GM18505 (cell line): ENCODE data around the gene FOXA3.

Experiments used
- ATAC-seq: cut with Tn5 transposase; IDR thresholded peaks from one replicate; pipeline ENCODE4 v1.9.1; 2021; ENCODE audit not compliant: unreplicated experiment
- POLR2A ChIP-seq: IDR thresholded peaks from 4 replicates; pipeline ENCODE4 v1.6.1; 2011; ENCODE audit warnings: borderline replicate concordance; ENCODE audit not compliant: insufficient read depth, insufficient read length; ENCODE audit errors: extremely low read depth

Gene FOXA3

DNA sequence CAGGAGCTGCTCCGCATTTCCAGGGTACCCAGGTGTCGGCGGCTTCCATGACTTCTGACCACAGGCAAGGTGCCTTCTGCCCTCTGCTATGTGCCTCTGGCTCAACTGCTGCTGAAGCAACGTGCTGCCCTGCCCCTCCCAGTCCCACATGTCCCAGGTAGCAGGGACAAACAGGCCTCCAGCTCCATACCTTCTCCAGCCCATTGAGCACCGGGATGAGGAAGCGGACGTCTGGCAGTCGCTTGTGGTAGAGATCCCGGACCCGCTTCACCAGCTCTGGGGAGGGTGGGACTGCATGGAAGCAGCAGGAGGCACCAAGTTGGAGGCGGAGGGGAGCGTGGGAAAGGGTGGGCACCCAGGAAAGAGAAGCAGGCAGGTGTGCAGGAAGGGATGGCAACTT is 40.9 kb upstream of the FOXA3 start:
- ATAC-seq, result no peak
- TF ChIP-seq POLR2A, result no peak

DNA sequence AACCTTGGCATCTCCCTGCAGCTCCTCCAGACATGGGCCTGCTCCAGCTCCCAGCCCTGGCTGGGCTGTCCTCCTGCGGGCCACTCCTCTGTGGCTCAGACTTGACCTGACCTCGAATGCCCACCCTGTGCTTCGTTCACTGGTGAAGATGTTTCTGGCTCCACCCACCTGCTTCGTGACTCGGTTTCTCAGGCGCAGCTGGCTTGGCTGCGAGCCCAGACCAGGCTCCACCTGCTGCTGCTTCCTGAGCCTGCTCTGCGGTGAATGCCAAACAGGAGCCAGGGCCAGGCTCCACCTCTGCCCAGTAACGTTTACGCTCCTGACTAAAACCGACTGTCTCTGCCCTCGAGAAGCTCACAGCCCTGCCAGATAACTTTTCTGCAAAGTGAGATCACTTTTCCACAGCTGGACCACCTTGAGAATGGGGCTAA is 40.1 kb upstream of the FOXA3 start:
- no peak for ATAC-seq
- TF ChIP-seq POLR2A, result no peak

DNA sequence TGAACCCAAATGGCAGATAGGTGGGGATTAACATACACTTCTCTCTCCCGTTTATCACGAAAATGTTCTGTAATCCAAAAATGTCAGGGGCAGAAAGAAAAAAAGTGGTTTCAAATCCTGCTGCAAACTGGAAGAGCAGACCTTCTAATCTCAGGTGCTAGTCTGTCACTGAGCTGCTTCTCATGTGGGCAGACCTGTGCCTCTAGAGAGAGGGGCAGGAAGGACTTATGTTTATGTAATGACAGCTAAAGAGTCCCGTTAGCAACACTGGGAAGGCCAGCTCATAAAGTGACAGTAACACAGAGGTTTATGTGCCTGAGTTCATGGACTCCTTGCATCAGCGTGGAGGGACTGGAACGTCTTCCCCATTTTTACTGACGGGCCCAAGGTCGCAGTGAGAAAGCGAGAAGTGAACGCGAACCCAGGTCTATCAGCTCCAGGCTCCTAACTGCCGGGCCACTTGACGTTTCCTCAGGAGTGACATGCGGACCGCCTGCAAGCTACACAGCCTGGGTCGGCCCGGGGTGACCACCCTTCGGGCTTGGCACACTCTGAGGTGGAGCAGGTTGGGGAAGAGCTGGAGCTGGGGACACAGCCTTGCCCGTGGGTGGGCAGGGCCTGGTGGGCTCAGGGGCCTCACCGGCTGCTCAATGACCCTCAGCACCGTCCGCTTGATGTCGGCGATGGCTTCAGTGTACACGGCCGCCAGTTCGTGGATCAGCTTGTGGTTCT is 39.4 kb upstream of the FOXA3 start:
- ATAC-seq, result no peak
- TF ChIP-seq POLR2A, result no peak

DNA sequence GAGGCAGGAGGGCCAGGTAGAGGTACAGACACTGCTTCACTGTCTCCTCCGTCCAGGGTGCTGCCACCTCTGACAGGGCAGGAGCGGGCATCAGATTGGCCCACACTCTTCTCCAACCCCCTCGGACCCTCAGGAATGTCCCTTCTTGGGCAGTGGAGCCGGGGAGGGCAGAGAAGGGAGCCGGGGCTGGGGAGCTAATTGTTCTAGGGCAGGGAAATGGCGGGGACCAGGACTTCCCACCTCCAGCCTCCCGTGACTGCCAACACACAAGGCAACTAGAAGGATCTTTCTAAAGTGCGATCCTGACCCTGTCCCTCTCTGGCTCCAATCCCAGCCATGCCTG is 38.9 kb upstream of the FOXA3 start:
- TF ChIP-seq POLR2A, result no peak
- no peak for ATAC-seq

DNA sequence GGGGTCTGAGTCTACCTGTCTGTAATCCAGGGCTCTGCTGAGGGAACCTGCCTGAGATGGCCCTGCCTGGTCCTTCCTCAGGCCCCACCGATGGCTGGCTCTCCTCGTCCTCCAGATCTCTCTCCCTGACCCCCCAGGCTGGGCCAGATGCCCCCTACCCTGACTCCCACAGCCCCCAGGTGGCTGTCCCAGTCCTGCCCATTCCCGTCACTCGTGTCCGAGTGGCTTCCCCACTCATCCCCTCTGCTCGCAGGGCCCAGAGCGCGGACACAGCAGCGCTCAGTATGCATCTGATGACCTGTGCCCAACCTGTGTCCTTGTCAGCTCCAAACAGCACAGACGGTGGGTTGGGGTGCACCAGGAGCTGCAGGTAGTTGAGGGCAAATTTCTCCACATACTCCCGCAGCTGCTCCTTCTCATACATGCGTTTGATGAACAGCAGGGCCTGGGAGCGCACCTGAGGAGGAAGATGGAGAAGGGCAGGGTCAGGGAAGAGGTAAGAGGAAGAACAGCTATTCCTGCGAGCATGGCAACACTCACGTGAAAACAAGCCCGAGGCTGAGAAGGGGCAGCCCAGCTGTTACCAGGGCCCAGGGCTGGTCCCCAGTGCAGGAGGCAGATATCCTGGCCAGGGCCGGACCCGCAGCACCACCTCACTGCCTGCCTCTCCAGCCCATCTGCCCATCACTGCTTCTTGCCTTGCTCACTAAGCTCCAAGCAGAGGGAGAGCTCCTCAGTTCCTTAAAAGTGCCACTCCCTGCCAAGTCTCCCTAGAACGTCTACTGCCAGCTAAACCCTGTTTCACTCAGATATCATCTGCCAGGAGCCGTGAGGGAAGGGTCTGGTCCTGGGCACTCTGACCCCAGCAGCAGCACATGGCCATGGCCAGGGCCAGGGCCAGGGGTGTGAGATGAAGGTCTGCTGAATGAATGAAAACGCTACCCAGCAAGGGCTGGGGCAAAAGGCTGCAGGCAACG is 37.9 kb upstream of the FOXA3 start:
- no peak for ATAC-seq
- TF ChIP-seq POLR2A, result no peak

DNA sequence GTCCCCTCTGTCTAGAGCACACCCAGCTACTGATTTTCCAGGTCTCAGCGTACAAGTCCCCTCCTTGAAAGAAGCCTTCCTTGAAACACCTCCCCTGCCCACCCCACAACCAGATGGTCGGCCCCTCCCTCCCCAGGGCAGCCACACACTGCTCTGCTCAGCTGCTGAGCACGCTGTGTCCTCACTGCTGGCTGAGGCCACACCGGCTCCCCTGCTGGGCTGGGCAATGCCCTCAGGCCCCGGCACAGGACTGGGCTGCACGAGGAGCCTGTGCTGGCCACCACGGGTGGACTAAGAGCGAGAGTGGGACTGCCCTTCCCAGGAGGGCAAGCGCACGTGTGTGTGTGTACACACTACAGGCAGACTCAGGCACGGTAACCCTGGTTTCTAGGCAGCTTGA is 37.2 kb upstream of the FOXA3 start:
- no peak for ATAC-seq
- no peak for TF ChIP-seq POLR2A

DNA sequence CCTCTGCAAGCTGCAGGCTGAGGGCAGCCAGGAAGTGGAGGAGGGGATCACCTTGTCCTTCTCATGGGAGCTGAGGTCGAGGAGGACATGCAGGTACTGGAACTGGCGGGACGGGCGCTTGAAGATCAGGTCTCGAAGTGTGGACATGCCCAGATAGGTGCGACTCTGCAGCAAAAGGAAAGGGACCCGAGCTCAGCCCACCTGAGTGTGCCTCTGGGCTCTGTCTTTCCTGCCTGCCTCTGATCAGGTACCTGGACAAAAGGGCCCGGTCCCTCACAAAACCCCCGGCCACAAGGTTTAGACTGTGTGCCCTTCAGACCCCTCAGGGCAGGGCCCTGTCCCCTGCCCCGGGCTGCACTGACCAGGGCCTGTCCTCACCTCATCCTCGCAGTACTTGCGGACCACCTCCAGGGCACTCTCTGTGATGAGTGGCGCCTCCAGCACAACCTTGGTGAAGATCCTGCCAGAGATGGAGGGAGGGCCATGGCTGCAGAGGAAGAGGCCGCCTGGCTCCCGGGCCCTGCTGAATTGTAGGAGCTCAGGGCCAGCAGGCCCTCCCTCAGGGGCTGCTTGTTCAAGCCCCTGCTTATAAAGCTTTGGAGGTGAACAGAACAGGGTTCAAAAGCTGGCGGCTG is 36.5 kb upstream of the FOXA3 start:
- ATAC-seq, result no peak
- TF ChIP-seq POLR2A, result no peak

DNA sequence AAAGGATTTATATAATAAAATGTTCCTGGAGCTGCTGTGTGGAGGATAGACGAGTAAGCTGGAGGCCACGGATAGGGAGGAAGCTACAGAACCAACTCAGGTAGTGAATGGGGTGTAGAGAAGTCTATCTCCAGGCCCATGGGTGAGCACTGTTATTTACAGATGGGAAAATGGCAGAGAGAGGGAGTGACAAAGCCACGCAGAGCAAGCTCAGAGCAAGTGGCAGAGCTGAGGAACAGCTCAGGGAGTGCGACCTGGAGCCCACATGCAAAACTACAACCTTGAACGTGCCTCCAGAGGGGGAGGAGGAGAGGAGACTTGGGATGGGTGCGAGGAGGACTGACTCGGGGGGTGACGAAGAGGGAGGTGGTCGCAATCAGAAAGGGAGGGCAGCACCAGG is 35.6 kb upstream of the FOXA3 start:
- no peak for TF ChIP-seq POLR2A
- no peak for ATAC-seq

DNA sequence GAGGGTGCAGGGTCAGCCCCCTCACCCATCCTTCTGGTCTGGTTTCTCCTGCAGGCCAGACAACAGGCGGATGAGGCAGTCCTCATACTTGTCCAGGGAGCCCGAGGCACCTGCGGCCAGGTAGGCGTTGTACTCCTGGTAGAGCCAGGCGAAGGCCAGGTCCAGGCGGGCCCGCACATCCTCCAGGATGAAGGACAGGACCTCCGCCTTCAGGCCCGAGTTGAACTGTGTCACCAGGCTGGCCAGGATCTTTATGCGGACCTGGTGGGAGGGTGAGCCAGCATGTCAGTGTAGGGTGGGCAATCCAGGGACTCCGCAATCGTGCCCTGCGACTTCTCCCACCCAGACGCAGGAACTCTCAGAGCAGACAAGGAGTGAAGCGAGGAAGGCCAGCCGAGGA is 35.2 kb upstream of the FOXA3 start:
- no peak for ATAC-seq
- TF ChIP-seq POLR2A, result no peak

DNA sequence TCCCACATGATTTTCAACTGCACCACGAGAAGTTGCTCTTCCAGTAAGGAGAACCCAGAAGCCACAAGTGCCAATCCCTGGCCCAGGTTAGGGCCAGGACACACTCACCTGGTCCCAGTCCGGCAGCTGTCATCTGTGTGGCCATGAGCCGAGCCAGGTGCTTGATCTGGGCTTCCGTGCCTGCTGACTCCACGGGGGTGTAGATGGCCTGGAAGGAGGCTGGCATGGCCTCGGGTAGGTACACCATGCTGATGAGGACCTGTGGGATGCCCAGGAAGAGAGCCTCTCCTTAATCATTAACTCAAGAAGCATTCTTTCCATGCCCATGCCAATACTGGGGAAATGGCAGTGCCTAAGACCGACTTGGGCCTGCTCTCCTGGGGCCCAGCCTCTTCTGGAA is 29.2 kb upstream of the FOXA3 start:
- ATAC-seq, result no peak
- no peak for TF ChIP-seq POLR2A

DNA sequence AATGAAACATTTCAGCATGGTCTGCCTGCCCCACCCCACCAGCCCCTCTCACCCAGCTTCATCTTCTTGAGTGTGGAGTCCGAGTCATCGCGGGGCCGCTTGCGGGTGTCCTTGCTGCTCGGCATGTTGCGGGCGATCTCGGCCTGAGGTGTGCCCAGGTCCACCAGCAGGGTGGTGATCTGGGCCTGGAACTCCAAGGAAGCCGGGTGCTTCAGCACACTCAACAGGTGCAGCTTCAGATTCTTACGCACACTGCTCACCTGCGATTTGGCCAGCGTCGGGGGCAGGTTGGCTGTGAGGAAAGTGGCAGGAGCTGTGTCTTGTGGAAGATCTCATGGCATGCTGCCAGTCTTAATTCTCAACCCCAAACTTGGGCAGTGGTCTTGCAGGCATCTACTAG is 21.9 kb upstream of the FOXA3 start:
- no peak for TF ChIP-seq POLR2A
- ATAC-seq, result no peak

DNA sequence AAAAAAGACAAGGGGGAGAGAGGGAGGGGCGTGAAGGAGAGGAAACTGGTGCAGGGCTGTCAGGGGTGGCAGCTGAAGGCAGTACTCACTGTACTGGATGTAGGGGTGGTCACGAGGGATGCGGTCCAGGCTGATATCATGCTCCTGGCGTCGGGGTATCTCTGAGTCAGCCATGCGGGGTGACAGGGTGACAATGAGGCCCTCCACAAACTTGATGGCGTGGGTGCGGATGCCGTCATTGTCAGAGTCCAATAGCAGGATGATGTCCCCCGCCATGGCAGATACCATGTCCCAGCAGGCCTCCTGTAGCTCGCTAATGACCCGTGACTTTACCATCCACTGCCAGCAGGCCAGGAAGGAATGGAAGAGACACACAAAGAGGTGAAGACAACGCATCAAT is 16.5 kb upstream of the FOXA3 start:
- TF ChIP-seq POLR2A, result no peak
- no peak for ATAC-seq

DNA sequence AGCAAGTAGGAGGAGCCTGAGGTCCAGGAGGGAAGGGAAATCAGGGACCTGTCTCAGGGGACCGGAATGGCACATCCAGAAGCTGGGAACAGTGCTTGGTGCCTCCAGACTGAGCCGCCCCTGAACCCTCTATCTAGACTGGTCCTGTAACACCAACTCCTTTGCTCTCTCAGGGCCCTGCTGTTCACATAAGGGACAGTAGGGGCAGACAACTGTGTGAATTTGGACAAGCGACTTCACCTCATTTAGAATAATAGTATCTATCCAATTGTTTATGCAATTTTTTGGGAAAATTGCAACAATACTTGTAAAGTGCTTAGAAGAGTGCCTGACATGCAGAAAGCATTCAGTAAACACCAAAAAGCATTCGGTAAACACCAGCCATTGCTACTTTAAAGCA is 15.2 kb upstream of the FOXA3 start:
- ATAC-seq, result no peak
- no peak for TF ChIP-seq POLR2A

DNA sequence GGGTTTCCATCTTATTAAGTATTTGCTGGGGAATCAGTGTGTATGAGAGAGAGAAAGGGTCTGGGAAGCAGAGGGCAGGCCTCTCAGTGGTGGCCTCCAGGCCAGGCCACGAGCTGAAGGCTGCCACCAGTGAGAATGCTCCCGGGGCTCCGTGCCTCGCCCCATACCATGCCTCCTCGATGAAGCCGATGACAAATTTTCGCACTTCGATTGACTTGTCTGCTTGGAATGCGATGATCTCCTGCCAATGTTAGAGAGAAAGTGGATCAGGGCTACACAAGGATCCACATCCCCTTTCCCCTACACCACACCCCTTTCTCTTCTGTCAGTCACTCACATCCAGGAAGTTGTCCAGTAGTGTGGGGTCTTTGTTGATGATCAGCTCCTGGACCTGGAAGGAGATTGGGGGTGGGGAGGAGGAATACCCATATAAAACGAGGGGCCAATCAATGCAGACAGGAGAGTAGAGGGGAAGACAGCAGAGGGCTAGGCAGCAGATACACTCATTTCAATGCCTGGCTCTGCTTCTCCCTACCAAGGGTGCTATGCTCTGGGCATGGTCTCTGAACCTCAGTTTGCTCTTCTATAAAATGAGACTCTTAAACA is 11.9 kb upstream of the FOXA3 start:
- TF ChIP-seq POLR2A, result no peak
- ATAC-seq, result no peak

DNA sequence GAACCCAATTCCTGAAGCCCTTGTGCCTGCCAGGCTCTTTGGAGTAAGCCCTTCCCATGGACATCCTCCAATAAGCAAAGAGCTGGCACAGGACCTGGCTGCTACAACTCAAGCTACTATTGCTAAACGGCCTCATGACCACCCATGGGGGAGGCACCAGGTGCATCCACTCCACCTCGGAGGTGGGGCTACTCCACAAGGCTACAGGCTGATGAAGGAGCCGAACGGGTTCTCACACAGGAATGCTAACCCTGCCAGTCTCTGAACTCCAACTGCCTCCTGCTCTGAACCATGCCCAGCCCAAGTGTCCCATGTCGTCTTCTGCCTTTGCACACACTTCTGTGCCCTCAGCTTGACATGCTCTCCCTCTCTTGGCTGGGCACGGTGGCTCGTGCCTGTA is 11.1 kb upstream of the FOXA3 start:
- ATAC-seq, result no peak

More for the DNA sequence above, 11.1 kb upstream of the FOXA3 start:
- no peak for TF ChIP-seq POLR2A
